DMS79 (cell line): ENCODE data around the gene SRD5A1.
A peak's percentile ranks its signal among the peaks of the same experiment; 100 is the strongest.

Experiments
- DNase-seq: peaks from one replicate; lab custom pipeline; 2025; lab: John Stamatoyannopoulos, UW

Gene SRD5A1

GRCh38 chr5:6632888-6633468 lies at the start of gene SRD5A1, which contains the start of gene NSUN2:
SRD5A1 (plus strand) TSS chr5:6633440; CDS start chr5:6633577, 137 bp downstream.
NSUN2 (minus strand) TSS chr5:6633044; CDS start chr5:6632979, 65 bp downstream.
- peak; percentile 66 for DNase-seq

GRCh38 chr5:6584101-6584645 lies 49.1 kb upstream of the SRD5A1 start:
- no peak for DNase-seq

GRCh38 chr5:6584727-6585126 lies 48.5 kb upstream of the SRD5A1 start:
- DNase-seq: no peak

GRCh38 chr5:6585168-6585567 lies 48.1 kb upstream of the SRD5A1 start:
- DNase-seq: no peak

- DNase-seq: no peak
Measured at GRCh38 chr5:6585939-6586646, 47.1 kb upstream of the SRD5A1 start.

GRCh38 chr5:6586647-6587042 lies 46.6 kb upstream of the SRD5A1 start:
- no peak for DNase-seq

GRCh38 chr5:6587171-6587570 lies 46.1 kb upstream of the SRD5A1 start:
- DNase-seq: no peak

GRCh38 chr5:6590581-6590980 lies 42.7 kb upstream of the SRD5A1 start:
- DNase-seq: no peak

GRCh38 chr5:6591671-6592288 lies 41.5 kb upstream of the SRD5A1 start:
- DNase-seq: no peak

- no peak for DNase-seq
Measured at GRCh38 chr5:6592601-6593000, 40.6 kb upstream of the SRD5A1 start.

GRCh38 chr5:6593148-6594016 lies 39.9 kb upstream of the SRD5A1 start:
- no peak for DNase-seq

- DNase-seq: no peak
Measured at GRCh38 chr5:6594066-6594465, 39.2 kb upstream of the SRD5A1 start.

GRCh38 chr5:6595405-6595804 lies 37.8 kb upstream of the SRD5A1 start:
- no peak for DNase-seq

- no peak for DNase-seq
Measured at GRCh38 chr5:6596388-6596787, 36.9 kb upstream of the SRD5A1 start.

GRCh38 chr5:6597557-6597956 lies 35.7 kb upstream of the SRD5A1 start:
- no peak for DNase-seq

- no peak for DNase-seq
Measured at GRCh38 chr5:6598351-6598900, 34.8 kb upstream of the SRD5A1 start.

GRCh38 chr5:6599739-6600138 lies 33.5 kb upstream of the SRD5A1 start:
- no peak for DNase-seq

- DNase-seq: no peak
Measured at GRCh38 chr5:6601271-6601670, 32.0 kb upstream of the SRD5A1 start.

GRCh38 chr5:6601816-6602215 lies 31.4 kb upstream of the SRD5A1 start:
- no peak for DNase-seq

- DNase-seq: no peak
Measured at GRCh38 chr5:6602441-6602840, 30.8 kb upstream of the SRD5A1 start.

- DNase-seq: no peak
Measured at GRCh38 chr5:6603643-6604042, 29.6 kb upstream of the SRD5A1 start.

- DNase-seq: no peak
Measured at GRCh38 chr5:6604341-6604740, 28.9 kb upstream of the SRD5A1 start.
